Neural progenitor cell (in vitro differentiated cells): ENCODE data around the gene HBG2. TPM values are rescaled to one million over a fixed set of nuclear protein-coding genes. Genes with fewer than 3 reads are reported as not detected.

Experiments used
- DNase-seq: peaks from one replicate; pipeline ENCODE4 v3.0.0-alpha.2; 2016; ENCODE audit warnings: low spot score
- H2AFZ ChIP-seq: fragments of 200-600 bp; sonication (generic); replicated peaks from 2 replicates; pipeline ENCODE4 v1.6.1; 2016; ENCODE audit warnings: antibody characterized with exemption
- H3F3A ChIP-seq: fragments of 200-600 bp; sonication (generic); 2 replicates; pipeline ENCODE4 v1.6.1; 2016; ENCODE audit warnings: antibody characterized with exemption, low read depth
- H3K27ac ChIP-seq: fragments of 200-600 bp; sonication (generic); 2 replicates; pipeline ENCODE4 v1.5.1; 2016; ENCODE audit warnings: mild to moderate bottlenecking
- H3K27me3 ChIP-seq: fragments of 200-600 bp; sonication (generic); 2 replicates; pipeline ENCODE4 v1.6.1; 2016; ENCODE audit warnings: mild to moderate bottlenecking, moderate library complexity
- H3K36me3 ChIP-seq: fragments of 200-600 bp; sonication (generic); 2 replicates; pipeline ENCODE4 v1.5.1; 2016
- H3K4me1 ChIP-seq: fragments of 200-600 bp; sonication (generic); 2 replicates; pipeline ENCODE4 v1.6.1; 2016; ENCODE audit warnings: mixed run types
- H3K4me2 ChIP-seq: fragments of 200-600 bp; sonication (generic); 2 replicates; pipeline ENCODE4 v1.6.1; 2016
- H3K4me3 ChIP-seq: fragments of 200-600 bp; sonication (generic); 2 replicates; pipeline ENCODE4 v1.5.1; 2016
- H3K79me2 ChIP-seq: fragments of 200-600 bp; sonication (generic); 2 replicates; pipeline ENCODE4 v1.6.1; 2016; ENCODE audit warnings: low read depth
- H3K9ac ChIP-seq: fragments of 200-600 bp; sonication (generic); 2 replicates; pipeline ENCODE4 v1.6.1; 2016
- H3K9me3 ChIP-seq: fragments of 200-600 bp; sonication (generic); 2 replicates; pipeline ENCODE4 v1.5.1; 2016; ENCODE audit warnings: low read depth
- H4K20me1 ChIP-seq: fragments of 200-600 bp; sonication (generic); 2 replicates; pipeline ENCODE4 v1.6.1; 2016; ENCODE audit warnings: low read depth
- H3K27ac Mint-ChIP-seq: 3 replicates; pipeline ENCODE4 v1.8.0; 2021; ENCODE audit warnings: mixed read lengths
- H3K27me3 Mint-ChIP-seq: 2 replicates; pipeline ENCODE4 v1.8.0; 2022; ENCODE audit warnings: low read depth, mild to moderate bottlenecking, inconsistent platforms, moderate library complexity, mixed read lengths; ENCODE audit not compliant: insufficient read depth
- H3K36me3 Mint-ChIP-seq: 3 replicates; pipeline ENCODE4 v1.8.0; 2021; ENCODE audit warnings: mixed read lengths
- H3K4me1 Mint-ChIP-seq: 3 replicates; pipeline ENCODE4 v1.8.0; 2021; ENCODE audit warnings: mixed read lengths
- H3K4me3 Mint-ChIP-seq: 3 replicates; pipeline ENCODE4 v1.8.0; 2021; ENCODE audit warnings: mild to moderate bottlenecking, moderate library complexity, mixed read lengths
- H3K9me3 Mint-ChIP-seq: 3 replicates; pipeline ENCODE4 v1.8.0; 2020; ENCODE audit warnings: mixed read lengths
- CTCF ChIP-seq: fragments of 200-600 bp; sonication (generic); IDR thresholded peaks from 2 replicates; pipeline ENCODE4 v1.5.1; 2017; ENCODE audit warnings: antibody characterized with exemption, mild to moderate bottlenecking
- EZH2 ChIP-seq: fragments of 200-600 bp; sonication (generic); IDR thresholded peaks from 2 replicates; pipeline ENCODE4 v1.6.1; 2017; ENCODE audit warnings: antibody characterized with exemption, mild to moderate bottlenecking, moderate library complexity
- EZH2phosphoT487 ChIP-seq: fragments of 200-600 bp; sonication (generic); IDR thresholded peaks from 2 replicates; pipeline ENCODE4 v1.6.1; 2017; ENCODE audit warnings: antibody characterized with exemption
- total RNA-seq: library from RNA; depleted of rRNA; stranded (reverse); fragments of >200 nt; gene quantifications from 2 replicates; pipeline ENCODE4 v1.2.3, GENCODE V29; 2015; ENCODE audit warnings: low replicate concordance

HBG2 gene
- total RNA-seq, 1 donor from 2014 or later: not detected

- Histone ChIP-seq H2AFZ (peak overlapping the region; percentile 5), H3K27ac (no peak overlapping the region), H3K4me2 (no peak overlapping the region), H4K20me1 (no peaks in the 10 kb centered on the region), H3K9me3 (no peaks in the 10 kb centered on the region), H3F3A (no peaks in the 10 kb centered on the region), H3K79me2 (no peaks in the 10 kb centered on the region), H3K36me3 (no peaks in the 10 kb centered on the region), H3K4me3 (no peak overlapping the region), H3K27me3 (no peaks in the 10 kb centered on the region), H3K9ac (no peak overlapping the region), H3K4me1 (no peaks in the 10 kb centered on the region)
- TF ChIP-seq CTCF (no peak), EZH2 (no peak), EZH2phosphoT487 (no peak)
- Mint-ChIP-seq H3K27me3 (peaks cover 2% of the 10 kb centered on the region), H3K9me3 (no peaks in the 10 kb centered on the region), H3K4me1 (no peaks in the 10 kb centered on the region), H3K4me3 (no peak overlapping the region), H3K36me3 (no peaks in the 10 kb centered on the region), H3K27ac (no peak overlapping the region)
- no peak for DNase-seq
Measured at GRCh38 chr11:5240056-5240455, 14.5 kb downstream of the HBG2 start.

- Histone ChIP-seq H3K36me3 (no peaks in the 10 kb centered on the region), H3K4me3 (no peak overlapping the region), H3K27ac (no peak overlapping the region), H3K9ac (no peak overlapping the region), H3K4me1 (no peaks in the 10 kb centered on the region), H4K20me1 (no peaks in the 10 kb centered on the region), H3K27me3 (no peaks in the 10 kb centered on the region), H2AFZ (no peak overlapping the region), H3K9me3 (no peaks in the 10 kb centered on the region), H3K79me2 (no peaks in the 10 kb centered on the region), H3F3A (no peaks in the 10 kb centered on the region), H3K4me2 (no peak overlapping the region)
- no peaks in the 10 kb centered on the region for H3K36me3 Mint-ChIP-seq
- peaks cover 2% of the 10 kb centered on the region for H3K27me3 Mint-ChIP-seq
- no peak overlapping the region for H3K4me3 Mint-ChIP-seq
- no peaks in the 10 kb centered on the region for H3K4me1 Mint-ChIP-seq
- H3K9me3 Mint-ChIP-seq: no peaks in the 10 kb centered on the region
- DNase-seq: no peak
- no peak overlapping the region for H3K27ac Mint-ChIP-seq
- TF ChIP-seq CTCF (no peak), EZH2 (no peak), EZH2phosphoT487 (no peak)
Measured at GRCh38 chr11:5239046-5239445, 15.5 kb downstream of the HBG2 start.

GRCh38 chr11:5238486-5238885, 16.1 kb downstream of the HBG2 start:
- H3K4me2 ChIP-seq: no peak overlapping the region
- DNase-seq: no peak
- H3K36me3 Mint-ChIP-seq: no peaks in the 10 kb centered on the region
- no peaks in the 10 kb centered on the region for H3K36me3 ChIP-seq
- H3K4me3 Mint-ChIP-seq: no peak overlapping the region
- no peak overlapping the region for H3K4me3 ChIP-seq
- H3K79me2 ChIP-seq: no peaks in the 10 kb centered on the region
- no peaks in the 10 kb centered on the region for H3K9me3 Mint-ChIP-seq
- TF ChIP-seq EZH2phosphoT487 (no peak), CTCF (no peak), EZH2 (no peak)
- no peaks in the 10 kb centered on the region for H3K27me3 ChIP-seq
- no peak overlapping the region for H3K27ac Mint-ChIP-seq
- H3K27ac ChIP-seq: no peak overlapping the region
- no peaks in the 10 kb centered on the region for H3K4me1 Mint-ChIP-seq
- no peaks in the 10 kb centered on the region for H3F3A ChIP-seq
- H4K20me1 ChIP-seq: no peaks in the 10 kb centered on the region
- no peak overlapping the region for H2AFZ ChIP-seq
- H3K27me3 Mint-ChIP-seq: peaks cover 2% of the 10 kb centered on the region
- no peaks in the 10 kb centered on the region for H3K9me3 ChIP-seq
- no peak overlapping the region for H3K9ac ChIP-seq
- no peaks in the 10 kb centered on the region for H3K4me1 ChIP-seq

- H3K4me2 ChIP-seq: no peak overlapping the region
- Mint-ChIP-seq H3K27ac (no peak overlapping the region), H3K4me1 (no peaks in the 10 kb centered on the region), H3K36me3 (no peaks in the 10 kb centered on the region), H3K9me3 (no peaks in the 10 kb centered on the region), H3K4me3 (no peak overlapping the region), H3K27me3 (peaks cover 2% of the 10 kb centered on the region)
- TF ChIP-seq CTCF (no peak), EZH2phosphoT487 (no peak), EZH2 (no peak)
- no peaks in the 10 kb centered on the region for H3K9me3 ChIP-seq
- H2AFZ ChIP-seq: no peak overlapping the region
- no peaks in the 10 kb centered on the region for H3K4me1 ChIP-seq
- H3K27me3 ChIP-seq: no peaks in the 10 kb centered on the region
- H3F3A ChIP-seq: no peaks in the 10 kb centered on the region
- no peak overlapping the region for H3K27ac ChIP-seq
- H3K4me3 ChIP-seq: no peak overlapping the region
- no peaks in the 10 kb centered on the region for H4K20me1 ChIP-seq
- H3K79me2 ChIP-seq: no peaks in the 10 kb centered on the region
- H3K36me3 ChIP-seq: no peaks in the 10 kb centered on the region
- H3K9ac ChIP-seq: no peak overlapping the region
- no peak for DNase-seq
Measured at GRCh38 chr11:5237420-5237819, 17.2 kb downstream of the HBG2 start.
